Fibroblast of lung (primary cell): ENCODE measurements around the gene KLRK1. TPM values are rescaled to one million over a fixed set of nuclear protein-coding genes. Genes with fewer than 3 reads are reported as not detected.
"Not testable (repeated sequence)": the region's sequence is repeated elsewhere in the genome, so short reads cannot be mapped to it uniquely, and the experiment has no call there.

ENCODE experiments used
- DNase-seq, 2 donors: peaks; one replicate each; pipeline versions ENCODE4 v3.0.0 to v3.0.0-alpha.2; 2010; ENCODE audit warnings: low read depth in 2 of 2
- H2AFZ ChIP-seq: 2 replicates; pipeline ENCODE4 v1.5.1; 2012; ENCODE audit warnings: low read length, control low read depth, inconsistent platforms
- H3K27ac ChIP-seq: 2 replicates; pipeline ENCODE4 v1.5.1; 2011; ENCODE audit warnings: low read length, control low read depth; ENCODE audit not compliant: insufficient read depth
- H3K27me3 ChIP-seq: 2 replicates; pipeline ENCODE4 v1.5.1; 2011; ENCODE audit warnings: mild to moderate bottlenecking, low read length; ENCODE audit not compliant: control insufficient read depth, insufficient read depth
- H3K36me3 ChIP-seq: 2 replicates; pipeline ENCODE4 v1.5.1; 2011; ENCODE audit warnings: low read length; ENCODE audit not compliant: control insufficient read depth, insufficient read depth
- H3K4me1 ChIP-seq: 2 replicates; pipeline ENCODE4 v1.5.1; 2011; ENCODE audit warnings: low read length; ENCODE audit not compliant: control insufficient read depth, insufficient read depth; ENCODE audit errors: extremely low read depth
- H3K4me2 ChIP-seq: 2 replicates; pipeline ENCODE4 v1.5.1; 2011; ENCODE audit warnings: low read length, control low read depth; ENCODE audit not compliant: insufficient read depth; ENCODE audit errors: extremely low read depth
- H3K4me3 ChIP-seq, 4 experiments: fragments of 200-600 bp in 1 of 4; sonication (generic) in 1 of 4; replicated peaks in 1 of 4; 2 replicates each; pipeline ENCODE4 v1.5.1; 2011 to 2016; ENCODE audit warnings: low read length in 4 of 4, low read depth in 3 of 4, mild to moderate bottlenecking in 3 of 4, control low read depth in 2 of 4, inconsistent platforms in 1 of 4, mixed read lengths in 1 of 4; ENCODE audit not compliant: insufficient read depth in 1 of 4; ENCODE audit errors: control extremely low read depth in 1 of 4
- H3K79me2 ChIP-seq: 2 replicates; pipeline ENCODE4 v1.5.1; 2012; ENCODE audit warnings: mild to moderate bottlenecking, low read length, inconsistent platforms; ENCODE audit not compliant: control insufficient read depth, insufficient read depth
- H3K9ac ChIP-seq: 2 replicates; pipeline ENCODE4 v1.5.1; 2011; ENCODE audit warnings: mild to moderate bottlenecking, low read length, control low read depth; ENCODE audit not compliant: insufficient read depth
- H3K9me3 ChIP-seq: 2 replicates; pipeline ENCODE4 v1.5.1; 2012; ENCODE audit warnings: low read depth, low read length; ENCODE audit not compliant: control insufficient read depth, insufficient read depth
- H4K20me1 ChIP-seq: 2 replicates; pipeline ENCODE4 v1.5.1; 2011; ENCODE audit warnings: low read length; ENCODE audit not compliant: control insufficient read depth, insufficient read depth; ENCODE audit errors: extremely low read depth
- CTCF ChIP-seq, 2 donors: IDR thresholded peaks in 1 of 2; conservative IDR thresholded peaks in 1 of 2; 1 replicate in 1 of 2; 2 replicates in 1 of 2; pipeline ENCODE4 v1.5.1; 2011 to 2012; ENCODE audit warnings: low read length in 2 of 2, control low read depth in 1 of 2, inconsistent platforms in 1 of 2, low read depth in 1 of 2, mild to moderate bottlenecking in 1 of 2
- EZH2 ChIP-seq: IDR thresholded peaks from 2 replicates; pipeline ENCODE4 v1.5.1; 2012; ENCODE audit warnings: low read length, control low read depth, mild to moderate bottlenecking; ENCODE audit errors: missing control alignments
- polyA minus RNA-seq: library from RNA; depleted of rRNA, polyadenylated mRNA; stranded (reverse); fragments of >200 nt; gene quantifications from 2 replicates; pipeline ENCODE4 v1.2.3, GENCODE V29; 2011; ENCODE audit warnings: low replicate concordance
- polyA plus RNA-seq, 2 donors: library from polyadenylated mRNA; depleted of rRNA in 1 of 2; stranded (reverse) in 1 of 2; unstranded in 1 of 2; fragments of >200 nt; gene quantifications; 2 replicates each; pipeline ENCODE4 v1.2.1, GENCODE V29; 2011 to 2012; ENCODE audit warnings: missing spikeins in 1 of 2
- total RNA-seq: library from RNA; depleted of rRNA; stranded (reverse); fragments of >200 nt; gene quantifications from 2 replicates; pipeline ENCODE4 v1.2.1, GENCODE V29; 2014

The KLRK1 gene
- total RNA-seq, result not detected in 2 replicates
- not detected in 2 replicates for polyA plus RNA-seq
- polyA plus RNA-seq (2012), result not detected in 2 replicates
- not detected in 2 replicates for polyA minus RNA-seq

GRCh38 chr12:10389904-10390303, at the start of gene KLRK1:
TSS of gene KLRK1 (minus strand) at chr12:10390041. CDS start at chr12:10388810, 1,231 bp downstream.
- Histone ChIP-seq H3K4me1 (no peaks in the 10 kb centered on the region), H3K36me3 (no peaks in the 10 kb centered on the region)
- DNase-seq, result no peak

GRCh38 chr12:10437601-10438000, 47.8 kb upstream of the KLRK1 start:
- H3K4me3 ChIP-seq, H3K9me3 ChIP-seq, H4K20me1 ChIP-seq, H3K4me1 ChIP-seq, H3K9ac ChIP-seq, DNase-seq, H3K36me3 ChIP-seq, H3K27me3 ChIP-seq, H3K4me2 ChIP-seq, H2AFZ ChIP-seq, H3K27ac ChIP-seq, H3K79me2 ChIP-seq: not testable (repeated sequence)

More at GRCh38 chr12:10389904-10390303, at the start of gene KLRK1:
- Histone ChIP-seq H2AFZ (no peak within 1 kb of the TSS), H3K9me3 (no peaks in the 10 kb centered on the region), H3K4me3 (no peak within 1 kb of the TSS), H4K20me1 (no peaks in the 10 kb centered on the region), H3K27ac (no peak within 1 kb of the TSS), H3K27me3 (no peaks in the 10 kb centered on the region), H3K4me2 (no peak within 1 kb of the TSS), H3K79me2 (no peaks in the 10 kb centered on the region), H3K9ac (no peak within 1 kb of the TSS)
- no peak for TF ChIP-seq CTCF (conservative IDR thresholded peaks at IDR 0.05 in 1 of 2, IDR thresholded peaks at IDR 0.05 in 1 of 2; ENCODE audit: low read depth in 1 of 2, low read length in 2 of 2)
- TF ChIP-seq EZH2, result no peak

- H3K9me3 ChIP-seq, H3K4me3 ChIP-seq, H3K9ac ChIP-seq, H3K27me3 ChIP-seq, H3K79me2 ChIP-seq, H3K36me3 ChIP-seq, H3K4me1 ChIP-seq, H3K4me2 ChIP-seq, H3K27ac ChIP-seq, H2AFZ ChIP-seq, H4K20me1 ChIP-seq: not testable (repeated sequence)
- peak in 1 of 2 donors; percentile 24 for DNase-seq
Observed at GRCh38 chr12:10435816-10436215, 46.0 kb upstream of the KLRK1 start, which contains the start of gene KLRC2. TSS of gene KLRC2 (minus strand) at chr12:10436010. CDS start at chr12:10435986, 24 bp downstream.

GRCh38 chr12:10430623-10431022, 40.8 kb upstream of the KLRK1 start:
- not testable (repeated sequence) for H3K4me3 ChIP-seq, H3K9ac ChIP-seq, H3K4me1 ChIP-seq, H3K9me3 ChIP-seq, H3K27me3 ChIP-seq, DNase-seq, H3K79me2 ChIP-seq, H3K27ac ChIP-seq, H3K4me2 ChIP-seq, H2AFZ ChIP-seq, H3K36me3 ChIP-seq, H4K20me1 ChIP-seq

GRCh38 chr12:10425938-10426337, 36.1 kb upstream of the KLRK1 start:
- H2AFZ ChIP-seq, H3K4me1 ChIP-seq, H3K27ac ChIP-seq, H3K4me3 ChIP-seq, H4K20me1 ChIP-seq, H3K79me2 ChIP-seq, H3K27me3 ChIP-seq, H3K9ac ChIP-seq, DNase-seq, H3K36me3 ChIP-seq, H3K4me2 ChIP-seq, H3K9me3 ChIP-seq: not testable (repeated sequence)

- not testable (repeated sequence) for H3K9me3 ChIP-seq, H3K27me3 ChIP-seq, H3K79me2 ChIP-seq, H3K4me1 ChIP-seq, H3K36me3 ChIP-seq, H3K4me2 ChIP-seq, H3K4me3 ChIP-seq, H2AFZ ChIP-seq, H3K27ac ChIP-seq, H4K20me1 ChIP-seq, DNase-seq, H3K9ac ChIP-seq
Observed at GRCh38 chr12:10424260-10424899, 34.5 kb upstream of the KLRK1 start.
